ENCODE results near the gene AOAH. TPM values are rescaled to one million over a fixed set of nuclear protein-coding genes. Genes with fewer than 3 reads are reported as not detected.
"Not testable (repeated sequence)": the region's sequence is repeated elsewhere in the genome, so short reads cannot be mapped to it uniquely, and the experiment has no call there.

The AOAH gene
- total RNA-seq, 1 donor from 2014 or later: 3.6 TPM

DNA sequence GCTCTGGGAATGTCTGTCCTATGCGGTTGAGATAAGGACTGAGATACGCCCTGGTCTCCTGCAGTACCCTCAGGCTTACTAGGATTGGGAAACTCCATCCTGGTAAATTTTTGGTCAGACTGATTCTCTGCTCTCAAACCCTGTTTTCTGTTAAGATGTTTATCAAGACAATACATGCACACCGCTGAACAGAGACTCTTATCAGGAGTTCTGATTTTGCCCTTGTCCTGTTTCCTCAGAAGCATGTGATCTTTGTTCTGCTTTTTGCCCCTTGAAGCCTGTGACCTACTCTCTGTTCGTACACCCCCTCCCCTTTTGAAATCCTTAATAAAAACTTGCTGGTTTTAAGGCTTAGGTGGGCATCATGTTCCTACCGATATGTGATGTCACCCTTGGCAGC lies 258.3 kb downstream of the AOAH start:
- DNase-seq: not testable (repeated sequence)

DNA sequence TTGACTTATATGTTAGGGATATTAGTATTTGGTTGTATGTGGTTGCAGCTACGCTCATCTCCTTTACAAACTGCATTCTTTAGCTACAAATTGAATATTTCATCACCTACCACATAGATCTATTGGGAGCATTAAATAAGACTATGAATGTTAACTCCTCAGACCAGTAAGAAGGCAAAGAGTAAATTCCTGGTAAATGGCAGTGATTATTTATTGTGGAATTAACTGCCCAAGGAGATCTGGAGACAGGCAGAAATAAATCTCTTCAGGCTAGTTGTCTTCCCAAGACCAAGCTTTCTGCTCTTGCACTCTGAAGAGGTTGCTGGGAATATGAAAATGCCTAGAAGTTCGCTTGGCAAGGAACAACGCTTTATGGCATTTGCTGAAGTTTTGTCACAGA lies 260.0 kb downstream of the AOAH start:
- no peak for DNase-seq

Data from occipital lobe (tissue), 2 donors.